Measurements from ENCODE around the gene ZNF74.
A peak's percentile ranks its signal among the peaks of the same experiment; 100 is the strongest.
"Not testable (repeated sequence)": the region's sequence is repeated elsewhere in the genome, so short reads cannot be mapped to it uniquely, and the experiment has no call there.

The ZNF74 gene

GRCh38 chr22:20393705-20394476, at the start of gene ZNF74:
Gene ZNF74 (plus strand): TSS chr22:20394151. CDS start chr22:20394629, 478 bp downstream.
- peak; percentile 88 for DNase-seq

DNA sequence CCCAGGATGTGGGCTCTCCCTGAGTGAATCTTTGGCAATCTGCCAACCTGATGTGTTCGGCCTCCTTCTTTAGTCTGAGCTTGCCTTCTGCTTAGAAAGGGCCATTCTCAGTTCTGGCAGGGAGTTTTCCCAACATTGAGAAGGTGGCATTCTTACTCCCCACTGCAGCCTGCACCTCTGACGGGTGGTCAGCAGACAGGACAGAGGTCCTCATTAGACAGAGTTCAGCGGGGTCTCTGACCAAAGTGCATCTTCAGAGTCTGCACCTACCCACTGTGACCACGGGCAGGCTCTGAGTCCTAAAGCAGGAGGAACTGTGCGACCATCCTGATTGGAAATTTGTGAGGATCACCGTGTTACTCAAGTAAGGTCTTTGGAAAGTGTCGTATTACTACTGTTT, 47.4 kb upstream of the ZNF74 start:
- not testable (repeated sequence) for DNase-seq

DNA sequence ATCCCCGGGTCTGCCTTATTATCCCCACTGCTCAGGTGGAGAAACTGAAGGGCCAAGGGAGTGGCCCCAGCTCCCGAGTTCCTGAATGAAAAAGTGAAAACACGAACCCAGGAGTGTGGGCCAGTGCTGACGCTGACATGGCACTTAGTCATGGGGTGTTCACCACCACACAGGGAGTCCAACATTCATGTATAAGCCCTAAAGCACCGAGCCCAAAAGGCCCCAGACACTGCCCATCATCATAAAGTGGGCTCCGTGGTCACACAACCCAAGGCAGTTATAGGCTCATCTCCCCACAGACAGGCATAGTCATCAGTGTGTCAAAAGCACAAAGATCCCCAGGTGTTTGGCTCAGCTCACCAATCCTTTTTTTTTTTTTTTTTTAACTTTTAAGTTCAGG, 41.4 kb upstream of the ZNF74 start:
- not testable (repeated sequence) for DNase-seq

DNA sequence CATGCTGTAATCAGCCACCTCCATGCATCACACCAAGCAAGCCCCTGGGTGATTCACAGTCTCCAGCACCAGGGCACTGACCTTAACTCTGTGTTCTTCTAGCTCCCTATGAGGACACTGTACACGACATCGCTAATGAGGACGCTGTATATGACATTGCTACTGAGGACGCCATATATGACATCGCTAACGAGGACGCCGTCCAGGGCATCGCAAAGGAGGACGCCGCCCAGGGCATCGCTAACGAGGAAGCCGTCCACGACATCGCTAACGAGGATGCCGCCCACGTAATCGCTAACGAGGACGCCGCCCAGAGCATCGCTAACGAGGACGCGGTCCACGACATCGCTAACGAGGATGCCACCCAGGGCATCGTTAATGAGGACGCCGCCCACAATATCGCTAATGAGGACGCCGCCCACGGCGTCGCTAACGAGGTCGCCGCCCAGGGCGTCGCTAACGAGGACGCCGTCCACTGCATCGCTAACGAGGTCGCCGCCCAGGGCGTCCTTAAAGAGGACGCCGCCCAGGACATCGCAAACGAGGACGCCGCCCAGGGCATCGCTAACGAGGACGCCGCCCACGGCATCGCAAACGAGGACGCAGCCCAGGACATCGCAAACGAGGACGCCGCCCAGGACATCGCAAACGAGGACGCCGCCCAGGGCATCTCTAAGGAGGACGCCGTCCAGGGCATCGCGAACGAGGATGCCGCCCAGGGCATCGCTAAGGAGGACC, 39.5 kb upstream of the ZNF74 start:
- no peak for DNase-seq

- not testable (repeated sequence) for DNase-seq
Observed at GRCh38 chr22:20355939-20356636, 37.9 kb upstream of the ZNF74 start.

GRCh38 chr22:20356906-20357305, 37.0 kb upstream of the ZNF74 start:
- DNase-seq: not testable (repeated sequence)

GRCh38 chr22:20357967-20358366, 36.0 kb upstream of the ZNF74 start:
- DNase-seq: not testable (repeated sequence)

DNA sequence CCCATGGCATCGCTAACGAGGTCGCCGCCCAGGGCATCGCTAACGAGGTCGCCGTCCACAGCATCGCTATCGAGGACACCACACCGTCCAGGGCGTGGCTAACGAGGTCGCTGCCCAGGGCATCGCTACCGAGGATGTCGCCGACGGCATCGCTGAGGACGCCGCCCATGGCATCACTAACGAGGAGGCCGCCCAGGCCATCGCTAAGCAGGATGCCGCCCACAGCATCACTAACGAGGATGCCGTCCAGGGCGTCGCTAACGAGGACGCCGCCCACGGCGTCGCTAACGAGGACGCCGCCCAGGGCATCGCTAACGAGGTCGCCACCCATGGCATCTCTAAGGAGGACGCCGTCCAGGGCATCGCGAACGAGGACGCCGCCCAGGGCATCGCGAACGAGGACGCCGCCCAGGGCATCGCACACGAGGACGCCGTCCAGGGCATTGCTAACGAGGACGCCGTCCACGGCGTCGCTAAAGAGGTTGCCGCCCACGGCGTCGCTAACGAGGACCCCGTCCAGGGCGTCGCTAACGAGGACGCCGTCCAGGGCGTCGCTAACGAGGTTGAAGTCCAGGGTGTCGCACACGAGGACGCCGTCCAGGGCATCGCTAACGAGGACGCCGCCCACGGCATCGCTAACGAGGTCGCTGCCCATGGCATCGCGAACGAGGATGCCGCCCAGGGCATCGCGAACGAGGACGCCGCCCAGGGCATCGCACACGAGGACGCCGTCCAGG, 35.3 kb upstream of the ZNF74 start:
- not testable (repeated sequence) for DNase-seq

DNA sequence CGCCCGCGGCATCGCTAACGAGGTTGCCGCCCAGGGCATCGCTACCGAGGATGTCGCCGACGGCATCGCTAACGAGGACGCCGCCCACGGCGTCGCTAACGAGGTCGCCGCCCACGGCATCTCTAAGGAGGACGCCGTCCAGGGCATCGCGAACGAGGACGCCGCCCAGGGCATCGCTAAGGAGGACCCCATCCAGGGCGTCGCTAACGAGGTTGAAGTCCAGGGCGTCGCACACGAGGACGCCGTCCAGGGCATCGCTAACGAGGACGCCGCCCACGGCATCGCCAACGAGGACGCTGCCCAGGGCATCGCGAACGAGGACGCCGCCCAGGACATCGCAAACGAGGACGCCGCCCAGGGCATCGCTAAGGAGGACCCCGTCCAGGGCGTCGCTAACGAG, 33.7 kb upstream of the ZNF74 start:
- not testable (repeated sequence) for DNase-seq

DNA sequence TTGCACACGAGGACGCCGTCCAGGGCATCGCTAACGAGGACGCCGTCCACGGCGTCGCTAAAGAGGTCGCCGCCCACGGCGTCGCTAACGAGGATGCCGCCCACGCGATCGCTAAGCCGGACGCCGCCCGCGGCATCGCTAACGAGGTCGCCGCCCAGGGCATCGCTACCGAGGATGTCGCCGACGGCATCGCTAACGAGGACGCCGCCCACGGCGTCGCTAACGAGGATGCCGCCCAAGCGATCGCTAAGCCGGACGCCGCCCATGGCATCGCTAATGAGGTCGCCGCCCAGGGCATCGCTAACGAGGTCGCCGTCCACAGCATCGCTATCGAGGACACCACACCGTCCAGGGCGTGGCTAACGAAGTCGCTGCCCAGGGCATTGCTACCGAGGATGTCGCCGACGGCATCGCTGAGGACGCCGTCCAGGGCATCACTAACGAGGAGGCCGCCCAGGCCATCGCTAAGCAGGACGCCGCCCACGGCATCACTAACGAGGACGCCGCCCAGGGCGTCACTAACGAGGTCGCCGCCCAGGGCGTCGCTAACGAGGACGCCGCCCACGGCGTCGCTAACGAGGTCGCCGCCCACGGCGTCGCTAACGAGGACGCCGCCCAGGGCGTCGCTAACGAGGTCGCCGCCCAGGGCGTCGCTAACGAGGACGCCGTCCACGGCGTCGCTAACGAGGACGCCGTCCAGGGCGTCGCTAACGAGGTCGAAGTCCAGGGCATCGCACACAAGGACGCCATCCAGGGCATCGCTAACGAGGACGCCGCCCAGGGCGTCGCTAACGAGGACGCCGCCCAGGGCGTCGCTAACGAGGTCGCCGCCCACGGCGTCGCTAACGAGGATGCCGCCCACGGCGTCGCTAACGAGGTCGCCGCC, 32.8 kb upstream of the ZNF74 start:
- not testable (repeated sequence) for DNase-seq

- DNase-seq: not testable (repeated sequence)
Observed at GRCh38 chr22:20361752-20362229, 32.2 kb upstream of the ZNF74 start.

DNA sequence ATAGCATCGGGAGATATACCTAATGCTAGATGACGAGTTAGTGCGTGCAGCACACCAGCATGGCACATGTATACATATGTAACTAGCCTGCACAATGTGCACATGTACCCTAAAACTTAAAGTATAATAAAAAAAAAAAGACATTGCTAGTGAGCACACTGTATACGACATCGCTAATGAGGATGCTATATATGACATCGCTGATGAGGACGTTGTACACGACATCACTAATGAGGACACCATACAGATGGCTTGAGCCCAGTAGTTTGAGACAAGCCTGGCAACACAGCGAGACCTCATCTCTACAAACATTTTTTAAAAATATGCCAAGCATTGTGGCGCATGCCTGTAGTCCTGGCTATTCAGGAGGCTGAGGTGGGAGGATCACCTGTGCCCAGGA, 31.5 kb upstream of the ZNF74 start:
- DNase-seq: not testable (repeated sequence)

GRCh38 chr22:20364335-20365260, 29.4 kb upstream of the ZNF74 start:
- not testable (repeated sequence) for DNase-seq

GRCh38 chr22:20366841-20367240, 27.1 kb upstream of the ZNF74 start:
- DNase-seq: not testable (repeated sequence)

DNA sequence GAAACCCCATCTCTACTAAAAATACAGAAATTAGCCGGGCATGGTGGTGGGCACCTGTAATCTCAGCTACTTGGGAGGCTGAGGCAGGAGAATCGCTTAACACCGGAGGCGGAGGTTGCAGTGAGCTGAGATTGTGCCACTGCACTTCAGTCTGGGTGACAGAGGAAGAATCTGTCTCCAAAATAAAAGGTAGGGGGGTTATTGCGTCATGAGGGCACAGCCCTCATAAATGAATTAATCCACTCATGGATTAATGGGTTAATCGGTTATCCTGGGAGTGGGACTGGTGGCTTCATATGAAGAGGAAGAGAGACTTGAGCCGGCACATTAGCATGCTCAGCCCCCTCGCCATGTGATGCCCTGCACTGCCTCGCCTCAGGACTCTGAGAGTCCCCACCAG, 25.1 kb upstream of the ZNF74 start:
- not testable (repeated sequence) for DNase-seq

DNA sequence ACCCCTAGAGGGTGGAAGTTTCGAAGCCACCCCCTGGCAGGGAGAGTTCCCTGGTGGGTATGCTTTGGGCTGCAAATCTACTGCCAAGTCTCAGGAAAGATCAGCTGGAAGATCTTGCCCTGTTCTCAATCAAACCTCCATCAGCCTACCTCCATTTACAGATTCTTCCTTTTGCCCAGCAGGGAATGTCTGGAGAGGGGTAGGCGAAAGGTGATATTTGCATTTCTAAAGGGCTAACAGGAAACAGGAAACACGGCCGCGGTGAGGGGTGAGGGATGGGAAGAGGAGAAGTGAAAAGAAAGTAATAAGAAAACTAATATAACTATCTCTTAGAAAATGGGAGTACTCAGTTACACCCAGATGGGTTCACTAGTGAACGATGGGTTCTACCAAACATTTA, 22.3 kb upstream of the ZNF74 start:
- DNase-seq: not testable (repeated sequence)

DNA sequence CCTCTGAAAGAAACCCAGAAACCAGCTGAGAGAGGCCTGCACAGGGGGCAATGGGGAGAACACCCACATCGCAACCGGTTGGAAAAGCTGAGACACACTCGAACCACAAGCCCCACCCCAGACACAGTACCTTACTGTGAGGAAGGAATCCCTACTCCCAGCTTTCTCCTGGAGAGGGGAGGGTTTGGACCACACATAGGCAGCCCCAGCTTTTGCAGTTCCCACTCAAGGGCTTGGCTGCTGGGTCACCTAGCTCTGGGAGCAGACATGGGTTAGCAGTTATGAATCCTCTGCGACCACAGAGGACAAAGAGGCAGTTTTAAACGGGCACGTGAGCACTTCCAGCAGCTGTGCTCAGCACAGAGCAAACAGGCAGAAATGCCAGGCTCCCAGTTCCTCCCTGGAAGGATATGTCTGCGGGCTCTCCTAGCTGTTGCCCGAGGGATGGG, 21.5 kb upstream of the ZNF74 start:
- not testable (repeated sequence) for DNase-seq

GRCh38 chr22:20373195-20373706, 20.7 kb upstream of the ZNF74 start:
- not testable (repeated sequence) for DNase-seq

DNA sequence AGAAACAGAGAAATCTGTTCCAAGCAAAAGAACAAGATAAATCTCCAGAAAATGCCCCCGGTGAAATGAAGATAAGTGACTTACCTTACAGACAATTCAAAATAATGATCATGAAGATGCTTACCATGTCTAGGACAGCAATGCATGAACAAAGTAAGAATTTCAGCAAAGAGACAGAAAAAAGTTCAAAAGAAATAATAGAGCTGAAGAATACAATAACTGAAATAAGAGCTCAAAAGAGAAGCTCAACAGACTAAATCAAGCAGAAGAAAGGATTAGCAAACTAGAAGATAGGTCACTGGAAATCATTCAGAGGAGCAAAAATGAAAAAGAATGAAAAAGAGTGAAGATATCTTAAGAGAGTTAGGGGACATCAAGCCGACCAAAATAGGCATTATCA, 19.8 kb upstream of the ZNF74 start:
- not testable (repeated sequence) for DNase-seq

DNA sequence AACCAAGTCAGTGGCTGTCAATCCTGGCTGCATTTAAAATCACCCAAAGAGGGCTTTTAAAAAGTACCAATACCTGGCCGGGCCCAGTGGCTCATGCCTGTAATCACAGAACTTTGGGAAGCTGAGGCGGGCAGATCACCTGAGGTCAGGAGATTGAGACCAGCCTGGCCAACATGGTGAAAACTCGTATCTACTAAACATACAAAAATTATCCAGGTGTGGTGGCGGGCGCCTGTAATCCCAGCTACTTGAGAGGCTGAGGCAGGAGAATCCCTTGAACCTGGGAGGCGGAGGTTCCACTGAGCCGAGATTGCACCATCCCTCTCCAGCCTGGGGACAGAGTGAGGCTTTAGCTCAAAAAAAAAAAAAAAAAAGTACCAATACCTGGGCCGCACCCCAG, 17.7 kb upstream of the ZNF74 start:
- DNase-seq: not testable (repeated sequence)

Data from CD4-positive, alpha-beta T cell treated with Interleukin-4 for 4 hours (primary cell).